Effector memory CD8-positive, alpha-beta T cell (primary cell): ENCODE data around the gene LNX2.

Source experiments
- ATAC-seq: fragments of 150-1000 bp; cut with Tn5 transposase; replicated peaks from 2 replicates; pipeline ENCODE4 v1.10.0; 2021; ENCODE audit warnings: mild to moderate bottlenecking, moderate library complexity
- DNase-seq, 3 experiments: peaks; one replicate each; pipeline ENCODE4 v3.0.0; 2021
- H3K27ac Mint-ChIP-seq, 2 donors: one replicate each; pipeline ENCODE4 v1.8.0; 2022; ENCODE audit warnings: mild to moderate bottlenecking in 2 of 2, mixed read lengths in 2 of 2, moderate library complexity in 2 of 2
- H3K27me3 Mint-ChIP-seq, 2 donors: one replicate each; pipeline ENCODE4 v1.8.0; 2022; ENCODE audit warnings: mixed read lengths in 2 of 2
- H3K36me3 Mint-ChIP-seq: one replicate; pipeline ENCODE4 v1.8.0; 2022; ENCODE audit warnings: mild to moderate bottlenecking, moderate library complexity, mixed read lengths; ENCODE audit not compliant: insufficient read depth
- H3K4me1 Mint-ChIP-seq, 2 donors: one replicate each; pipeline ENCODE4 v1.8.0; 2022; ENCODE audit warnings: low read depth in 2 of 2, mixed read lengths in 2 of 2
- H3K4me3 Mint-ChIP-seq, 2 donors: one replicate each; pipeline ENCODE4 v1.8.0; 2022; ENCODE audit warnings: mild to moderate bottlenecking in 2 of 2, mixed read lengths in 2 of 2, moderate library complexity in 2 of 2
- H3K9me3 Mint-ChIP-seq, 2 donors: one replicate each; pipeline ENCODE4 v1.8.0; 2022; ENCODE audit warnings: mixed read lengths in 2 of 2

LNX2 gene

DNA sequence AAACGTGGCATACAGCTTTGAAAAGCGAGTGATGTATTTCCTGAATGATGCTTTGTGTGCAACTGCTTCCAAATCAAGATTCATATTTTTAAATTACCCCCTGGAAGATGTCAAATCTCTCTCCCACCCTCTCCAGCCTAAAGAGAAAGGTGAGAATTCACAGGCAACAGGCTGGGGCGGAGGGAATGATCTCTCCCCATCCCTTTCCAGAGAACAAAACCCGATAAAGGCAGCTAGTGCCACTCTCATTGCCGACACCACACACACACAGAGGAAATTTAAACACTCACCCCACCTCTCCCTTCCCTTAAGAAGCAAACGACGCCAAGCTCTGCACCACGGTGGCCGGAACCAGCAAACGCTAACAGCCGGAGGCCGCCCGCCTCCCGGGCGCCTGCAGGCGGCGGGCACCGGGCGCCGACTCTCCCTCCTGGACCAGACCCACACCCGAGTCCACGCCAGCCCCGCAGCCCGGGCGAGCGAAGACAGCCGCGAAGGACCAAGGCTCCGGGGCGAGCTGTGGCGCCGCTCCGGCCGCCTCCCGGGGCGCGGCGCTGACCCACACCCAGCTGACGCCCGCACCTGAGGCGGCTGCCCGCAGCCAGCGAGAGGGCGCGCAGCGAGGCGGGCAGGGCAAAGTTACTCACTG lies 477 bp downstream of the LNX2 start:
- Mint-ChIP-seq H3K27me3 (no peaks in the 10 kb centered on the region), H3K36me3 (peaks cover 34% of the 10 kb centered on the region), H3K27ac (peak overlapping the region; percentile 89 to 93), H3K4me1 (peaks cover 29 to 49% of the 10 kb centered on the region in 2 donors), H3K4me3 (peak overlapping the region; percentile 81 to 86), H3K9me3 (no peaks in the 10 kb centered on the region)
- peak; percentile 27 to 36 (median 32) for DNase-seq
- peak; percentile 19 for ATAC-seq

- ATAC-seq, result no peak
- peak overlapping the region; percentile 81 to 86 for H3K4me3 Mint-ChIP-seq
- no peaks in the 10 kb centered on the region for H3K27me3 Mint-ChIP-seq
- no peak for DNase-seq
- H3K4me1 Mint-ChIP-seq, result peaks cover 32 to 45% of the 10 kb centered on the region in 2 donors
- H3K27ac Mint-ChIP-seq, result peak overlapping the region; percentile 68 to 89
- peaks cover 28% of the 10 kb centered on the region for H3K36me3 Mint-ChIP-seq
- no peaks in the 10 kb centered on the region for H3K9me3 Mint-ChIP-seq
Observed at GRCh38 chr13:27619093-27619727, 1.1 kb downstream of the LNX2 start.

GRCh38 chr13:27617881-27618321 lies 2.4 kb downstream of the LNX2 start:
- no peak for DNase-seq
- Mint-ChIP-seq H3K27ac (no peak overlapping the region), H3K9me3 (no peaks in the 10 kb centered on the region), H3K4me1 (peaks cover 33 to 39% of the 10 kb centered on the region in 2 donors), H3K36me3 (peaks cover 21% of the 10 kb centered on the region), H3K27me3 (no peaks in the 10 kb centered on the region), H3K4me3 (no peak overlapping the region)
- ATAC-seq, result no peak

GRCh38 chr13:27613628-27614027 lies 6.7 kb downstream of the LNX2 start:
- no peak for ATAC-seq
- Mint-ChIP-seq H3K27me3 (no peaks in the 10 kb centered on the region), H3K4me1 (peaks cover 41 to 44% of the 10 kb centered on the region in 2 donors), H3K9me3 (no peaks in the 10 kb centered on the region), H3K27ac (peak overlapping the region in 1 of 2 donors; percentile 14), H3K4me3 (no peak overlapping the region), H3K36me3 (no peaks in the 10 kb centered on the region)
- no peak for DNase-seq

DNA sequence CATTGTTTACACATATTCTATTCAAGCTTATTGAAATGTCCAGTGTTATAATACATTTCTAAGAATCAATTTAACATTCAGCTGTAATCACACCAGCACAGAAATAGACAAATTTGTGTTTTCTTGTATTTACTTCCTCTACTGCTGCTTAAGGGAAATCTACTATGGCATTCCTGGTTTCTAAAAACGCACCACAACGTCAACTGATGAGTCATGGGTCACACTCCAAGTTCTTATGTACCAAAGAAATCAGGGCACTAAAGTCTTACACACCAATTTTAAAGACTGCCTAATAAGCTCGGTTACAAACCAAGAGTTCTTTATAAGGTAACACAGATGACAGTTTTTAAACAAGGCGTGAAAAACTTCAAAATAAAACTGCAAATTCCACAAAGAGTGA lies 13.2 kb downstream of the LNX2 start:
- H3K4me1 Mint-ChIP-seq, result peaks cover 17 to 34% of the 10 kb centered on the region in 2 donors
- ATAC-seq (no peak), DNase-seq (no peak)
- H3K27me3 Mint-ChIP-seq, result no peaks in the 10 kb centered on the region
- H3K4me3 Mint-ChIP-seq, result no peak overlapping the region
- H3K9me3 Mint-ChIP-seq, result no peaks in the 10 kb centered on the region
- no peaks in the 10 kb centered on the region for H3K36me3 Mint-ChIP-seq
- no peak overlapping the region for H3K27ac Mint-ChIP-seq

GRCh38 chr13:27605610-27606200 lies 14.6 kb downstream of the LNX2 start:
- H3K36me3 Mint-ChIP-seq, result no peaks in the 10 kb centered on the region
- no peaks in the 10 kb centered on the region for H3K9me3 Mint-ChIP-seq
- no peak overlapping the region for H3K27ac Mint-ChIP-seq
- peaks cover 14 to 28% of the 10 kb centered on the region in 2 donors for H3K4me1 Mint-ChIP-seq
- H3K27me3 Mint-ChIP-seq, result no peaks in the 10 kb centered on the region
- H3K4me3 Mint-ChIP-seq, result no peak overlapping the region
- no peak for DNase-seq
- ATAC-seq, result no peak

DNA sequence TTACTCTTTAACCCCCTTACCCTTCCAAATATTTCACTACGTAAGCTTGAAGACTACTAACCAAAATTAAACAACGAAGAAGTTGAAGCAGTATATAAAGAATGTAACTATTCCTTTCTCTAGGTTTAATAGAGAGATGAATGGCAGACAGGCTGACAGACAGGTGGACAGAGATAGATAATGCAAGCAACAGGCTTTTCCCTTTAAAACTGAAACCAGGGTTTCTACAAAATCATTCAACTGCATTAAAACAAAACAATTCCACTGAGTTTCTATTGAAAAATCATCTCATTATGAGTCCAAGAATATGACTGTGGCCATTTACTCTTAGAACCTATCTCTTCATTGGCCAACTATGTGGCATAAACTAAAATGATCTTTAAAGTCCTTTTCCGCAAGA lies 15.2 kb downstream of the LNX2 start:
- Mint-ChIP-seq H3K27ac (no peak overlapping the region), H3K4me1 (peaks cover 10 to 27% of the 10 kb centered on the region in 2 donors), H3K36me3 (no peaks in the 10 kb centered on the region), H3K4me3 (no peak overlapping the region), H3K9me3 (no peaks in the 10 kb centered on the region), H3K27me3 (no peaks in the 10 kb centered on the region)
- ATAC-seq, result no peak
- no peak for DNase-seq

DNA sequence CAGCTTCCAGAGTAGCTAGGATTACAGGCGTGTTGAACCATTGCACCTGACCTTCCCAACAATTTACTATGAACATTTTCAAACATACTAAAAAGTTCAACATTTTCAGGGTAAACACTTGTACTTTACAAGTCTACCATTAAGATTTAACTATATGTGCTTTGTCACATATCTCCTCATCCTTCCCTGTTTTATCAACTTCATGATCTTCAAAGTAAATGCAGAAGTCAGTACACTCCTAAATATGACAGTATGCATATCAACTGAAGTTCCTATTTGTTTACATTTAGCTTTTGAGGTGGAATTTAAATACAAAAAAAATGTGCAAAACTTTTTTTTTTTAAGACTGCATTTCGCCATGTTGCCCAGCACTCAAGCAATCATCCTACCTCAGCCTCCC lies 18.5 kb downstream of the LNX2 start:
- H3K27me3 Mint-ChIP-seq, result no peaks in the 10 kb centered on the region
- ATAC-seq (no peak), DNase-seq (no peak)
- H3K4me3 Mint-ChIP-seq, result no peak overlapping the region
- H3K36me3 Mint-ChIP-seq, result no peaks in the 10 kb centered on the region
- H3K4me1 Mint-ChIP-seq, result peaks cover 10 to 22% of the 10 kb centered on the region in 2 donors
- H3K9me3 Mint-ChIP-seq, result no peaks in the 10 kb centered on the region
- H3K27ac Mint-ChIP-seq, result no peak overlapping the region

DNA sequence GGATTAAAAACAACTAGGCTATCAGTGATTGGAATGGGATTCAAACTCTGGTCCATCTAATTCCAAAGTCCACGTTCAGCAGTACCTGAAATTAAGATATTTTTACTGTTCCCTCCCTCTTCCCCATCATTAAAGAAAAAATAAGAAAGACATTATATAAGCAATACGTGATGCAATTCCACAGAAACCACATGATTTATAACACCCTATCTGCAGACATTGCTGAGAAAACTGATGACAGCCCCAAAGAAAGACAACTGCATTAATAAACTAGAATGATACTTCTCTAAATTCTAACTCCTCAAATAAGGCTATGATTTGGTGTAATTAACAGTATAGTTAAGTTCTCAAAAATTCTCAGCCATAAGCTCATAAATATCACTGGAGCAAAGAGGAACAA lies 19.1 kb downstream of the LNX2 start:
- H3K4me3 Mint-ChIP-seq, result no peak overlapping the region

GRCh38 chr13:27600711-27601110 lies 19.6 kb downstream of the LNX2 start:
- DNase-seq, result no peak
- no peaks in the 10 kb centered on the region for H3K27me3 Mint-ChIP-seq
- H3K27ac Mint-ChIP-seq, result no peak overlapping the region
- H3K9me3 Mint-ChIP-seq, result no peaks in the 10 kb centered on the region
- no peak overlapping the region for H3K4me3 Mint-ChIP-seq
- H3K4me1 Mint-ChIP-seq, result peaks cover 6 to 18% of the 10 kb centered on the region in 2 donors
- ATAC-seq, result no peak
- H3K36me3 Mint-ChIP-seq, result no peaks in the 10 kb centered on the region

More for the DNA sequence above, 19.1 kb downstream of the LNX2 start:
- ATAC-seq (no peak), DNase-seq (no peak)
- no peaks in the 10 kb centered on the region for H3K27me3 Mint-ChIP-seq
- no peaks in the 10 kb centered on the region for H3K36me3 Mint-ChIP-seq
- H3K4me1 Mint-ChIP-seq, result peaks cover 8 to 22% of the 10 kb centered on the region in 2 donors
- no peak overlapping the region for H3K27ac Mint-ChIP-seq
- no peaks in the 10 kb centered on the region for H3K9me3 Mint-ChIP-seq

DNA sequence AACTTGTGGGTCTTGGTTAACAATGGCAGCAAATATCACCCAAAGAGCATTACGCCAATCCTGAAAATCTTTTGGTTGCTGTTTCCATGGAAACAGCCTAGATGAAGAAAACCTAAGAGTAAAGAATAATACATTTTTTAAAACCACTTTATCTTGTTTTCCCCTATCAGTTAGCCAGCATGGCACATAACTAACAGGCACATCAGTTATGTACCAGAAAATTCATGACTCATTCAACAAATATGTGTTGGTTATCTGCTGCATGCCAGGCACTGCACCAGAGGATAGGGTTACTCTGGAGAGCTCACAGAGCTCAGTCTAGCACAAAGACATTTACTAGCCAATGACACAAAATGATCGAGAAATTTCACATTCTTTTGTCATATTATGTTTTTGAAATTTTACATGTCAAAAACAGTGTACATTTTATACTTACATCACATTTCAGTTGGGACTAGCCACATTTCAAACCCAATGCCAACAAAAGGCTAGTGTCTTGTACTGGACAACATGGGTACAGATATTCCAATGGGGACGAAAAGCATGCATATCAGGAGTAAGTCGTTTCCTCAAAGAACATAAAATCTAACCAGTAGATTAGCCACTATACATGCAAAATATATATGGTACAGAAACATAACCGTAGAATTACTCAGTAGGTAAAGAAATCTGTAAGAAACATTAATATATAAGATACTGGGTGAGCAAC lies 20.3 kb downstream of the LNX2 start:
- H3K27me3 Mint-ChIP-seq, result no peaks in the 10 kb centered on the region
- H3K27ac Mint-ChIP-seq, result no peak overlapping the region
- peaks cover 5 to 17% of the 10 kb centered on the region in 2 donors for H3K4me1 Mint-ChIP-seq
- no peaks in the 10 kb centered on the region for H3K9me3 Mint-ChIP-seq
- DNase-seq, result no peak
- no peaks in the 10 kb centered on the region for H3K36me3 Mint-ChIP-seq
- ATAC-seq, result no peak
- H3K4me3 Mint-ChIP-seq, result no peak overlapping the region

GRCh38 chr13:27599096-27599495 lies 21.2 kb downstream of the LNX2 start:
- H3K27ac Mint-ChIP-seq, result no peak overlapping the region
- H3K27me3 Mint-ChIP-seq, result no peaks in the 10 kb centered on the region
- DNase-seq (no peak), ATAC-seq (no peak)
- no peak overlapping the region for H3K4me3 Mint-ChIP-seq
- peaks cover 3 to 15% of the 10 kb centered on the region in 2 donors for H3K4me1 Mint-ChIP-seq
- H3K9me3 Mint-ChIP-seq, result no peaks in the 10 kb centered on the region
- H3K36me3 Mint-ChIP-seq, result no peaks in the 10 kb centered on the region

DNA sequence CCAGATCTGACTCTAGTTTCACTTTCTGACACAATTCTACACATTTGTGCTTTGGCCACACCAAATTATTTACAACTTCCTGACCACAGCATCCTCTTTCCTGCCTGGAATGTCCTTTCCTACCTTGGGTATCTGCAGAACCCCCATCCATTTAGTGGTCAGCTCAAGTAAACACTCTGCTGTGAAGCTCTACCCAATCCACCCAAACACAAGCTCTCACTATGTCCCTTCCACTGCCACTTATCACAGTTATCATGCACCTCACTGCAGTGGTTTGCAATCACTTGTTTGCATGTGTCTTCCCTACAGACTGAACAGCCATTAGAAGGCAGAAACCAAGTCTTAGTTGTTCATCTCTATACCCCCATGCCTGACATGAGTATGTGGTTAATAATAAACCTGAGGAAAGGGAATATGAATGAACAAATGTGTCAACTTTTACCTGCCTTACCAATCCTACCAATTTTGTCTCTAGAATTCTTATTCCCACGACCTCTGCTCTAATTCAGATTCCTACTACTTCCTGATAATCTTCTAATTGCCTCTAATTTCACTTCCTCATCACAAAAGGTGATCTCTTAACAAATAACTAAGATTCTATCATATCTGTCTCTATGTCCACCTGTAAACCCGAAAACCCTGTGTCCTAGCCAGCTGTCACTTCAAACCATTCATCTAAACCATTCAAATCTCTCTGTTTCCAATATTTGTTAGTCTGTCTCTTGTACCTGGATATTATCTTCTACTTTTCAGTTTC lies 25.1 kb downstream of the LNX2 start:
- Mint-ChIP-seq H3K27me3 (no peaks in the 10 kb centered on the region), H3K9me3 (no peaks in the 10 kb centered on the region)
- ATAC-seq, result no peak

More for the DNA sequence above, 25.1 kb downstream of the LNX2 start:
- H3K4me3 Mint-ChIP-seq, result no peak overlapping the region
- no peaks in the 10 kb centered on the region for H3K36me3 Mint-ChIP-seq
- H3K4me1 Mint-ChIP-seq, result peaks cover 0 to 3% of the 10 kb centered on the region in 2 donors
- no peak for DNase-seq
- no peak overlapping the region for H3K27ac Mint-ChIP-seq
